Activated naive CD4-positive, alpha-beta T cell treated with anti-CD3 and anti-CD28 coated beads for 36 hours (primary cell): ENCODE data around the gene HOXB4. TPM values are rescaled to one million over a fixed set of nuclear protein-coding genes. Genes with fewer than 3 reads are reported as not detected.

ENCODE experiments used
- CTCF ChIA-PET: fragments of 350-600 bp; sonication (Branson Sonifier 250); formaldehyde crosslinking; loops from one replicate; lab custom pipeline; 2021; ENCODE audit warnings: antibody characterized with exemption; lab: Charles Lee
- DNase-seq: peaks from one replicate; pipeline ENCODE4 v3.0.0-alpha.2; 2020
- H3K27ac Mint-ChIP-seq: one replicate; pipeline ENCODE4 v1.8.0; 2021; ENCODE audit warnings: mild to moderate bottlenecking, mixed read lengths
- H3K27me3 Mint-ChIP-seq: one replicate; pipeline ENCODE4 v1.8.0; 2021; ENCODE audit warnings: low read depth, mixed read lengths
- H3K36me3 Mint-ChIP-seq: one replicate; pipeline ENCODE4 v1.8.0; 2021; ENCODE audit warnings: low read depth, mixed read lengths
- H3K4me1 Mint-ChIP-seq: one replicate; pipeline ENCODE4 v1.8.0; 2021; ENCODE audit warnings: low read depth, mixed read lengths
- H3K4me3 Mint-ChIP-seq: one replicate; pipeline ENCODE4 v1.8.0; 2021; ENCODE audit warnings: mild to moderate bottlenecking, moderate library complexity, mixed read lengths
- H3K9me3 Mint-ChIP-seq: one replicate; pipeline ENCODE4 v1.8.0; 2021; ENCODE audit warnings: mixed read lengths
- intact Hi-C: fragments of 100-400 bp; cut with micrococcal nuclease; formaldehyde crosslinking; loops from one replicate; pipeline ENCODE4 v1.15.1; 2023
- total RNA-seq, 2 experiments: library from RNA; stranded (reverse); gene quantifications; one replicate each; pipeline ENCODE4 v1.2.3, GENCODE V29; 2021

The HOXB4 gene
- total RNA-seq, 2 experiments from 2014 or later, result 2.3 to 2.5 TPM

DNA sequence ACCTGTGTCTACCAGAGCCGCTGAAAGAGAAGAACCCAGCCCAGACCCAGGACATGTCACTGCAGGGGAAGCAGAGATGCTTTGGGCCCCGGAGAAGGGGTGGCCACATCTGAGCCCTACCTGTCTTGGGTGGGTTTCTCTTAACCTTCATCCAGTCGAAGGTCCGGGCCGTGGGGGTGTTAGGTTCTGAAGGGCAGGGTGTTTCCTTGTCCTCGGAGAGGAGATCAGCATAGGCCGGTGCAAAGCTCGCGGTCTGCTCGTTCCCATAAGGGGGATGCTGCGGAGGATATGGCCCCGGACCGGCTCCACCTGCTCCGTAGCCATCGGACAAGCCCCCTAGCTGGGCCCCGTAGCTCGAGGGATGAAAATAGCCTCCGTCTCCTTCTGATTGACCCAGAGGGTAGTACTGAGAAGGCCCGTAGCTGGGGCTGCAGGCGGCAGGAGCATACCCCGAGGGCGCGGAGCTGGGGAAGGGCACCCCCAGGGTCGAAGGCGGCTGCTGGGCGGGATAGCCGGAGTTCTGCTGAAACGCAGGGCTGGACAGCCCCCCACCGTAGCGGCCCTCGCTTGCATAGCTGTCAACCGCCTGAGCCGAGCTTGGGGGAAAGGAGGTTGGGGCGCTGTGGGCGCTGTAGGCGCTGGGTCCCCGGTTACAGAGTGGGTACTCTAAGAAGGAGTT is 47.8 kb downstream of the HOXB4 start:
- CTCF ChIA-PET, result interaction anchor here (0.5 kb wide), 1 partner anchor 10 kb away, joined by 4 read pairs; no protein-coding TSS in a partner anchor
- Mint-ChIP-seq H3K27ac (no peak overlapping the region), H3K4me1 (peaks cover 5% of the 10 kb centered on the region)

DNA sequence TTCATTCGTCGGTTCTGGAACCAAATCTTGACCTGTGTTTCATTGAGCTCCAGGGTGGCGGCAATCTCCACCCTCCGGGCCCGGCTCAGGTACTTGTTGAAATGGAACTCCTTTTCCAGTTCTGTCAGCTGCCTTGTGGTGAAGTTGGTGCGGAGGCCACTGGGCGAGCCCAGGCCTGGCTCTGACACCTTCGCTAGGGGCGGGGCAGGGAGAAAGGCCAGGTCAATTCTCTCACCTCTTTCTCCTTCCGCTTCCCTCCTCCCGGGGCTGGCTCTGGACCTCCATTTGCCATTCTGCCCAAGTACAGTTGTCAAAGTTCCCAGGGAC is 48.5 kb downstream of the HOXB4 start:
- CTCF ChIA-PET, result no interaction called here
- H3K4me1 Mint-ChIP-seq, result peaks cover 5% of the 10 kb centered on the region

More for the DNA sequence above, 47.8 kb downstream of the HOXB4 start:
- Mint-ChIP-seq H3K9me3 (no peaks in the 10 kb centered on the region), H3K36me3 (no peaks in the 10 kb centered on the region), H3K4me3 (no peak overlapping the region), H3K27me3 (peaks cover 18% of the 10 kb centered on the region)
- intact Hi-C loops, result no loop called here
- no peak for DNase-seq

DNA sequence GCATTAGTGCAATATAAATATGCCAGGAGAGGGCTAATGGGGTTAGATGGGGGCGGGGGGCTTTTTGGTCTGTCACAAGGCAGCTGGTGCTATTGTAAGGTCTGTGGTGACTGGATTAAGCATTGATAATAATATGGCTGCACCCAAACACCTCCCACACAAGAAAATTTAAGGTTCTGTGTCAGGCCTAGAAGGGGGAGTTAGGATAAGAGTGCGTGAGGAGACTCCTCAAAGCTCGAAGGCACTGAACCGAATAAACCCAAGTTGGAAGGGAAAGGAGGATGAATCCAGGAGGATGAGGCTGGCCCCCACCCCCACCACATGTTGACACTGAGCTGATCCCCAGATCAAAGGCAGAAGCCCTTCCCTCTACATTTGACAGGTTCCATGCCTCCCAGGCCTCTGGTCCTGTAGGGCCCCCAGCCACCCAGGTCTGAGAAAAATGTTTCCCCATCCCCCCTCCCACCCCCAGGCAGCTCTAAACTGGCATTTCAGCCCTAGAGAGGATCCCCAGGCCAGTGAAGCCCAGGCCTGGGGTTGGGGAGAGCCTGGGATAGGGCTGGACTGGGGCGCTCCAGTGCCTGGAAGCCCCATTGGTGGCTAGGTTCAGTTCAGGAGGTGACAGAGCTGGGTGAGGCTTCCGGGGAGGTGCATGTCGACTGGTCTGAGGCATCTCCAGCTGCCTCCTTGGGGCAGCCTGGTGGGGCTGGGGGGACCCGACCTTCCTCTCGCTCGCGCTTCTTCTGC is 49.0 kb downstream of the HOXB4 start:
- Mint-ChIP-seq H3K27me3 (peaks cover 27% of the 10 kb centered on the region), H3K4me1 (peaks cover 5% of the 10 kb centered on the region), H3K9me3 (no peaks in the 10 kb centered on the region), H3K27ac (no peak overlapping the region), H3K36me3 (no peaks in the 10 kb centered on the region), H3K4me3 (no peak overlapping the region)
- intact Hi-C loops, result no loop called here
- DNase-seq, result no peak
- CTCF ChIA-PET, result interaction anchor here (0.5 kb wide), 1 partner anchor 206 kb away, joined by 4 read pairs; no protein-coding TSS in a partner anchor

More for the DNA sequence above, 48.5 kb downstream of the HOXB4 start:
- peaks cover 24% of the 10 kb centered on the region for H3K27me3 Mint-ChIP-seq
- no peak overlapping the region for H3K27ac Mint-ChIP-seq
- H3K9me3 Mint-ChIP-seq, result no peaks in the 10 kb centered on the region
- H3K4me3 Mint-ChIP-seq, result no peak overlapping the region
- H3K36me3 Mint-ChIP-seq, result no peaks in the 10 kb centered on the region
- no peak for DNase-seq
- intact Hi-C loops, result no loop called here

DNA sequence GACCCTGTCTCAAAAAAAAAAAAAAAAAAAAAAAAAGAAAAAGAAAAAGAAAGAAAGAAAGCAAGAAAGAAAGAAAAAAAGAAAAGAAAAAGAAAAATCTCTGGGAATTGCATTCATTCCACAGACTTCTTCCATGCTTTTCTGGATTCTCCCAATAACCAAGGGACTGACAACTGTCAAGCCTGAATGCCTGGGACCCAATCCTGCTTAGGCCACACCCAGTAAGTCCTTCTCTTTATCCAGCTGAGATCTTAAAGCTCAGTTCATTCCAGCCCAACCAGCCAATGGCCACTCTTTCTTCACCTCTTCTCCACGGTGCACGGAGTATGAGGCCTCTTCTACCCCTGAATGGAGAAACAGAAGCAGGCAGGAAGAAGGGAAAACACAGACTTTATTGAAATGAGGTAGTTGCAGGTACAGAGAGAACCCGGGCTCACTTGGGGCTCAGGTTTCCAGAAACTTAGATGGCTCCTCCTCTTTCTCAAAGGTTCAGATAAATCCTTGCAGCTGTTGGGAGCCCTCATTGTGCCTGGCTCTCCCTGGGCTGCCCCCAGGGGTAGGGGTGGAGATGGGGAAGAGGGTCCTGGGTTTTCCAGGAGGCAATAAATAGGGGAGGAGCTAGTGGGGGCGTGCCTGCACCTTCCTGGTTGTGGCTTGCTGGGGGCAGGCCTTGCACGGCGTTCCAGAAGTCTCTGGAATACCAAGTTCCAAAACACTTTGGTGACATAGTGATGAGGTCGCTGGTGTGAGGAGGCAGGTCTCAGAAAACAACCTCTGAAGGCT is 49.8 kb downstream of the HOXB4 start:
- Mint-ChIP-seq H3K4me3 (no peak overlapping the region), H3K36me3 (no peaks in the 10 kb centered on the region), H3K27me3 (peaks cover 28% of the 10 kb centered on the region), H3K27ac (no peak overlapping the region), H3K9me3 (no peaks in the 10 kb centered on the region), H3K4me1 (peaks cover 5% of the 10 kb centered on the region)
- CTCF ChIA-PET, result no interaction called here
- intact Hi-C loops, result no loop called here
- no peak for DNase-seq

DNA sequence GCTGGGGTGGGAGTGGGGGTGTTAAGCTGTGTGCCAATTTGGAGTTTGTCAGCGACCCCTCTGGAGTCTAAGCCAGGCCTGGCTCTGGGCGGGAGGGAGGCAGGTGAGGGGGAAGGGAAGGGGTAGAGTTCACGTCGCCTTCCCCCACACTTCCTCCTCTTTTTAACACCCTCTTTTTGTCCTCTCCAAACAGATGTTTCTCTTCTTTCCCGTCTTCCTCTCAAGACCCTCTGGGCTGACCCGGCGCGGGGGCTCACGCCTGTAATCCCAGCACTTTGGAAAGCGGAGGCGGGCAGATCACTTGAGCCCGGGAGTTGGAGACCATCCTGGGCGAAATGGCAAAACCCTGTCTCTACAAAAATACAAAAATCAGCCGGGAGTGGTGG is 50.6 kb downstream of the HOXB4 start:
- H3K9me3 Mint-ChIP-seq, result no peaks in the 10 kb centered on the region
- H3K27ac Mint-ChIP-seq, result no peak overlapping the region
- no peak for DNase-seq
- CTCF ChIA-PET, result interaction anchor here (1.0 kb wide), 1 partner anchor 35 kb away, joined by 3 read pairs; no protein-coding TSS in a partner anchor
- intact Hi-C loops, result no loop called here
- peaks cover 5% of the 10 kb centered on the region for H3K4me1 Mint-ChIP-seq
- H3K4me3 Mint-ChIP-seq, result peak overlapping the region; percentile 11
- H3K36me3 Mint-ChIP-seq, result no peaks in the 10 kb centered on the region
- H3K27me3 Mint-ChIP-seq, result peaks cover 34% of the 10 kb centered on the region

DNA sequence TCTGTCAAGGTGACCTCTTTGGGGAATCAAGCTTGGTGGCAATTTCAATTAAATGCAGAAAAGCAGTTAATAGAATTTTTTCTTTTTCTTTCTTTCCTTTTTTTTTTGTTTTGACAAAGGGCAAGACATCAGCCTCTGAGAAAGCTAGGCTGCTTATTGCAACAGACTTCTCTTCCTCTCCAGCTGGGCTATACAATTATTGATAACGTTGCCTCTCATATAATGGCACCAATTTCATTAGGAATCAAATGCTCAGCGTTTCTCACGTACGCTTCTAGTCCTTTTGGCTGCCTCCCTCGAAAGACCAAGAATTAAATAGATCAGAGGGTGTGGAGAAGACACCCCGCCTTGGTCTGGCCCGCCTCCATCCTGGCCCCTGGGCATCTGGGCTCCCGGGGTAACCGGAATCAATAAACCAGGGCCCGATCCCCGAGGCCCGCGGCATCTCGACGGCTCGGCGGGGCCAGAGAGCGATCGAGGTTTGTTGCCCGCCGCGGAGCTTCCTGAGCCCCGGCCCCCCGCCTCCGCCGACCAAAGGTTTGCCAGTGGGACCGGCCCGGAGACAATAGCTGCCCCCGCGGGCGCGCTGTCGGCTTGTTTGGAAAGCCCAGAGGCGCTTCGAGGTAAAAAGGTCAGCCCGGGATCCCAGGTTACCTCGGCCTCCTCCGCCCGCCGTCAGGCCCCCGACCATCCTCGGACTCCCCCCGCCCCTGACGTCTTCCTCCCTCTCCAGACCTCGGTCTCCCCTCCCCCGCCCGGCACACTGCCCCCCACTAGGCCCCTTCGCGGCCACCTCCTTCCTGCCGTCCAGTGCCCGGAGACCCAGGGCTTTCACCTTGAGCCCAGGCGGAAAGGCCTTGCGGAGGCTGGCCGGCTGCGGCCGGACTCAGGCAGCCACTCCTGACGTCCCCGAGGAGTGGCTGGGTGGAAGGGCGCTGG is 51.3 kb downstream of the HOXB4 start:
- peaks cover 35% of the 10 kb centered on the region for H3K27me3 Mint-ChIP-seq
- no peaks in the 10 kb centered on the region for H3K36me3 Mint-ChIP-seq
- H3K4me1 Mint-ChIP-seq, result peaks cover 5% of the 10 kb centered on the region
- peak; percentile 23 for DNase-seq
- CTCF ChIA-PET, result interaction anchor here (1.0 kb wide), 1 partner anchor 34 kb away, joined by 3 read pairs; no protein-coding TSS in a partner anchor
- H3K27ac Mint-ChIP-seq, result no peak overlapping the region
- H3K9me3 Mint-ChIP-seq, result no peaks in the 10 kb centered on the region
- intact Hi-C loops, result no loop called here
- no peak overlapping the region for H3K4me3 Mint-ChIP-seq

Other genes starting within 250 kb of the HOXB4 start
- gene SKAP1, start 148.1 kb downstream of the HOXB4 start, total RNA-seq, result 10 to 100 TPM; 60.3 to 60.5 TPM
- gene HOXB1, start 47.3 kb downstream of the HOXB4 start, total RNA-seq, result not detected
- gene HOXB2, start 33.2 kb downstream of the HOXB4 start, total RNA-seq, result 10 to 100 TPM; 15.6 to 18.2 TPM
- 1 to 10 TPM; 2.0 TPM for gene HOXB3, start 11.9 kb upstream of the HOXB4 start, total RNA-seq
- not detected for gene HOXB5, start 15.4 kb upstream of the HOXB4 start, total RNA-seq
- gene HOXB6, start 26.6 kb upstream of the HOXB4 start, total RNA-seq, result not detected
- under 1 TPM in 1 of 2 experiments, not detected in 1; 0.29 TPM for gene HOXB7, start 32.7 kb upstream of the HOXB4 start, total RNA-seq
- not detected for gene HOXB8, start 36.9 kb upstream of the HOXB4 start, total RNA-seq
- 1 to 10 TPM; 6.7 to 6.9 TPM for gene HOXB9, start 48.0 kb upstream of the HOXB4 start, total RNA-seq
- gene PRAC1, start 144.2 kb upstream of the HOXB4 start, total RNA-seq, result not detected
- not detected for gene PRAC2, start 144.8 kb upstream of the HOXB4 start, total RNA-seq
- gene HOXB13, start 150.4 kb upstream of the HOXB4 start, total RNA-seq, result not detected
- not detected for gene TTLL6, start 238.9 kb upstream of the HOXB4 start, total RNA-seq